ENCODE measurements around the gene APCDD1. TPM values are rescaled to one million over a fixed set of nuclear protein-coding genes. Genes with fewer than 3 reads are reported as not detected.

Gene APCDD1
- total RNA-seq, 2 donors from 2014 or later = 53.3 to 73.2 TPM

DNA sequence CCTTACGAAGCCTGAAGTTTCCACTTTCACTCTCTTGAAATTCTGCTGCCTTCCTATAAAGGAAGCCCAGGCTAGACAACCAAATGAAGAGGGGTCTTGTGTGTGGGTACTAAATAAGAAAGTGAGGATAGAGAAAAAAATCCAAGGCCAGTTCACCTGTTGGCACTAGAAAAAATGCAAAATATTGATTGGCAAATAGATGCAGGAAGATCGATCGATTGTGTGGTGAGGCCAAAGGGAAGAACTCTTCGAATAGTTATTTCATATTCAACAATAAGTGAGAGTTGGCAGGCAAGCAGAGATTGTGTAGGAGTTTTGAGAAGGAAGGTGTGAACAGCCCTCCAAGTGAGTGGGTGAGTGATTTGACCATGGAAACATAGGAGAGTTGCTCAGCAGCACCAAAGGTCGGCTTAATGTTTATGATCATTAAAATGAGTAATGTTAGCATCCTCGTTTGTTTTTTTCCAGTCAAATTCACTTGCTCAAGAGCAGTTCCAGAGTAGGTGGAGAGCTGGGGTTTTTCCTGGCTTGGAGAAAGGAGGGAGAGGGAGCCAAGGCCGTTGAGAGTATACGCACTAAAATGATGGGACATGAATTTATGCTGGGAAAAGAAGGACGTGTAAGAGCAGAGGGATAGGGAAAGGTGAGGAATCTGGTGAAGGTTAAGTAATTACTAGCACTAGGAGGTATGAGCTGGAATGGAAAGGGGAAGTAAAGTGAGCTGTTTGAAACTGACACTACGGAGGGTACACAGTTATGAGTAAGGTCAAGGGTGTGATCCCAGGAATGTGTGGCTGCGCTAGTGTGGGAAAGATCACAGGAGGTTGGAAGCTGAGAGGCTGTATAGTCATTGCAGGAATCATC, 70.3 kb downstream of the APCDD1 start:
- H3K4me1 ChIP-seq = peaks cover 0 to 44% of the 10 kb centered on the region in 2 donors
- H3K4me3 ChIP-seq = peak overlapping the region in 1 of 2 donors; percentile 89
- H3K9me3 ChIP-seq = no peaks in the 10 kb centered on the region
- no peak for DNase-seq (ENCODE audit: low spot score)
- H3K36me3 ChIP-seq = no peaks in the 10 kb centered on the region
- H3K27me3 ChIP-seq = no peaks in the 10 kb centered on the region
- TF ChIP-seq, protein P1, sequence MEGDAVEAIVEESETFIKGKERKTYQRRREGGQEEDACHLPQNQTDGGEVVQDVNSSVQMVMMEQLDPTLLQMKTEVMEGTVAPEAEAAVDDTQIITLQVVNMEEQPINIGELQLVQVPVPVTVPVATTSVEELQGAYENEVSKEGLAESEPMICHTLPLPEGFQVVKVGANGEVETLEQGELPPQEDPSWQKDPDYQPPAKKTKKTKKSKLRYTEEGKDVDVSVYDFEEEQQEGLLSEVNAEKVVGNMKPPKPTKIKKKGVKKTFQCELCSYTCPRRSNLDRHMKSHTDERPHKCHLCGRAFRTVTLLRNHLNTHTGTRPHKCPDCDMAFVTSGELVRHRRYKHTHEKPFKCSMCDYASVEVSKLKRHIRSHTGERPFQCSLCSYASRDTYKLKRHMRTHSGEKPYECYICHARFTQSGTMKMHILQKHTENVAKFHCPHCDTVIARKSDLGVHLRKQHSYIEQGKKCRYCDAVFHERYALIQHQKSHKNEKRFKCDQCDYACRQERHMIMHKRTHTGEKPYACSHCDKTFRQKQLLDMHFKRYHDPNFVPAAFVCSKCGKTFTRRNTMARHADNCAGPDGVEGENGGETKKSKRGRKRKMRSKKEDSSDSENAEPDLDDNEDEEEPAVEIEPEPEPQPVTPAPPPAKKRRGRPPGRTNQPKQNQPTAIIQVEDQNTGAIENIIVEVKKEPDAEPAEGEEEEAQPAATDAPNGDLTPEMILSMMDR (IDR thresholded peaks at IDR 0.05) = no peak
- peak overlapping the region in 1 of 2 donors; percentile 99 for H3K27ac ChIP-seq

DNA sequence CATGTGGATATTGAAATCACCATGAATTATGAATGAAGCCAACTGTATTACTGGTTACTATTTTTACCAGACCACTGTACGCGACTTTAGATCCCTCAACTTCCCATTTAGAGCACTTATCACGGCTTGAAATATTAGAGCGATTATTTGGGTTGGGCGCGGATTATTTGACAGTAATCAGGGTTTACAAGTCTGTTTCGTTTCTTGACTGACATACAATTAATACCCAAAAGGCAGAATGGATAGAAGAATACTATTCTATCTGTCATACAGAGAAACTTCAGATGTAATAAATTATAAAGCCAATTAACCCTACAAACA, 70.9 kb downstream of the APCDD1 start:
- peak overlapping the region; percentile 97 to 99 for H3K27ac ChIP-seq
- H3K36me3 ChIP-seq = no peaks in the 10 kb centered on the region
- no peaks in the 10 kb centered on the region for H3K27me3 ChIP-seq
- no peaks in the 10 kb centered on the region for H3K9me3 ChIP-seq
- H3K4me1 ChIP-seq = peaks cover 0 to 45% of the 10 kb centered on the region in 2 donors
- no peak for DNase-seq (ENCODE audit: low spot score)
- peak overlapping the region; percentile 89 to 100 for H3K4me3 ChIP-seq
- TF ChIP-seq, protein P1 (IDR thresholded peaks at IDR 0.05) = no peak

DNA sequence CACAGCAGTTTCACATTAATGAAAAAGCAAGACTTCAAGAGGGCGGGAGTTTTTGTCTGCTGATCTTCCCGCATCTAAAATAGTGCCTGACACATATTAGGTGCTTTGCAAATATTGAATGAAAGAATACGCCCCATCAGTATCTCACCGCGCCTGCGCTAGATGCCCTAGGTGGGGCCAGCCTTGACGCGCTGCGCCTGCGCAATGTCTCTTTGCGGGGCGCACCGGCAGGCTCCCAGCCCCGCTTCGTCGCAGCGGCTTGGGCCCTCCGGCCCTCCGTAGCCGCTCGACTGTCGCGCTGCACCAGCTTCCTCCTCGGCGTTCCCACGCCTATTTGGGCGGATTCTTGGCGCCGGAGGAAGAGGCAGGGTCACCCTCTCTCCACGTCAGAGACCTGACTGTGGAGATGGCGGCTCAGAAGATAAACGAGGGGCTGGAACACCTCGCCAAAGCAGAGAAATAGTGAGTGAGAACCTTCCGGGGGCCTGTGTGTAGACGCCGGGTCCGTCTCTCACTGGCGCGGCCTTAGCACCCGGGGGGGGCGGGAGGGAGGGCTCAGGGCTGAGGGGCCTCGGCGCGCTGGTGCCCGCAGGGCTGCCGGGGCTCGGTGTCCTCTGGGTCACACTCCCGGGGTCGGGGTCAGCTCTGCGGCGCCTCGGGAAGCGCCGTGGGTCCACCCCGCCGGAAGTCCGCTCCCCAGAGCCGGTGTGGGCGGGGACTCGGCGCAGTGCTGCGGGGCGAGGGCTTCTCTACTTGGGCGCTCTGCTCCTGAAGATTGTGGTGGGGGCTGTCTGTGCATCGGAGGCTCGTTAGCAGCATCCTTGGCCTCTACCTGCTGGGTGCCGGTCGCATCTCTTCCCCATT, 71.5 kb downstream of the APCDD1 start, which contains the start of gene NAPG:
NAPG (plus strand) TSS at position 331 of the 864 bp plus-strand sequence; CDS start at position 407, 76 bp downstream.
- H3K4me1 ChIP-seq = peaks cover 0 to 51% of the 10 kb centered on the region in 2 donors
- H3K9me3 ChIP-seq = no peaks in the 10 kb centered on the region
- peak; percentile 92 for DNase-seq (ENCODE audit: low spot score)
- no peaks in the 10 kb centered on the region for H3K36me3 ChIP-seq
- TF ChIP-seq, protein P1 (IDR thresholded peaks at IDR 0.05) = no peak
- no peaks in the 10 kb centered on the region for H3K27me3 ChIP-seq
- H3K27ac ChIP-seq = peak within 1 kb of the TSS; percentile 97 to 99
- H3K4me3 ChIP-seq = peak within 1 kb of the TSS; percentile 89 to 100

DNA sequence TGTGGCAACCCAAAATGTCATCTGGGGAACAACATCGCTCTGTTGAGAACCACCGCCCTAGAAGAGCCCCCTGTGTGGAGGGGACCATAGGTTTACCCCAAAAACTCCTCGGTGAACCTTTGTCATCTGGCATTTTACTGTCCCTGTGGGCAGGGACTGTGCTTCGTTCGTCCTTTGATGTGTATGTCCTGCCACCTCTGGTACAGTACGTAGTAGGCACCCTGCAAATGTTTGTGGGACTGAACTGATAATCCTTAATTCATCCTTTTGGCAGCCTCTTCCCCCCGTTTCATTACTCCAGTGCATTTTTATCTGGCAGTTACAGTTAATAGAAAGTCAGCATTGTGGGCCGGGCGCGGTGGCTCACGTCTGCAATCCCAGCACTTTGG, 72.1 kb downstream of the APCDD1 start:
- Histone ChIP-seq H3K4me1 (peaks cover 0 to 51% of the 10 kb centered on the region in 2 donors), H3K27me3 (no peaks in the 10 kb centered on the region), H3K9me3 (no peaks in the 10 kb centered on the region), H3K36me3 (no peaks in the 10 kb centered on the region), H3K27ac (peak overlapping the region; percentile 97 to 99), H3K4me3 (peak overlapping the region; percentile 89 to 100)
- TF ChIP-seq, protein P1 (IDR thresholded peaks at IDR 0.05) = no peak
- DNase-seq (ENCODE audit: low spot score) = no peak

GRCh38 chr18:10528439-10528838, 74.0 kb downstream of the APCDD1 start:
- Histone ChIP-seq H3K36me3 (no peaks in the 10 kb centered on the region), H3K9me3 (no peaks in the 10 kb centered on the region), H3K27ac (no peak overlapping the region), H3K27me3 (no peaks in the 10 kb centered on the region), H3K4me1 (peaks cover 0 to 51% of the 10 kb centered on the region in 2 donors), H3K4me3 (no peak overlapping the region)
- no peak for DNase-seq (ENCODE audit: low spot score)
- TF ChIP-seq, protein P1 (IDR thresholded peaks at IDR 0.05) = no peak
